Epithelial cell of prostate (primary cell): ENCODE measurements around the gene ETFA.

Experiments
- DNase-seq: peaks from one replicate; pipeline ENCODE4 v3.0.0-alpha.2; 2011; ENCODE audit warnings: low read depth, low spot score
- H3K27ac ChIP-seq: fragments of 450-650 bp; 2 replicates; pipeline ENCODE4 v1.5.1; 2017; ENCODE audit warnings: mild to moderate bottlenecking

ETFA gene

GRCh38 chr15:76179023-76179422 is 132.2 kb downstream of the ETFA start:
- no peak for DNase-seq
- H3K27ac ChIP-seq = no peak overlapping the region

- peak overlapping the region; percentile 52 for H3K27ac ChIP-seq
- no peak for DNase-seq
Measured at GRCh38 chr15:76178296-76179000, 132.8 kb downstream of the ETFA start.

GRCh38 chr15:76177491-76178040 is 133.7 kb downstream of the ETFA start:
- H3K27ac ChIP-seq = peak overlapping the region; percentile 52

GRCh38 chr15:76176487-76177085 is 134.7 kb downstream of the ETFA start:
- DNase-seq = no peak
- no peak overlapping the region for H3K27ac ChIP-seq

More at GRCh38 chr15:76177491-76178040, 133.7 kb downstream of the ETFA start:
- DNase-seq = peak; percentile 62

- no peak overlapping the region for H3K27ac ChIP-seq
- DNase-seq = no peak
Measured at GRCh38 chr15:76176059-76176458, 135.2 kb downstream of the ETFA start.

GRCh38 chr15:76175442-76175841 is 135.8 kb downstream of the ETFA start:
- H3K27ac ChIP-seq = no peak overlapping the region
- DNase-seq = no peak

- no peak for DNase-seq
- no peak overlapping the region for H3K27ac ChIP-seq
Measured at GRCh38 chr15:76174654-76175053, 136.6 kb downstream of the ETFA start.

- no peak for DNase-seq
- no peak overlapping the region for H3K27ac ChIP-seq
Measured at GRCh38 chr15:76173317-76173834, 137.9 kb downstream of the ETFA start.

GRCh38 chr15:76172782-76173181 is 138.5 kb downstream of the ETFA start:
- no peak for DNase-seq
- H3K27ac ChIP-seq = no peak overlapping the region

- no peak overlapping the region for H3K27ac ChIP-seq
- DNase-seq = no peak
Measured at GRCh38 chr15:76169911-76170800, 141.1 kb downstream of the ETFA start.

GRCh38 chr15:76169018-76169417 is 142.3 kb downstream of the ETFA start:
- H3K27ac ChIP-seq = no peak overlapping the region
- DNase-seq = no peak

- no peak overlapping the region for H3K27ac ChIP-seq
- DNase-seq = no peak
Measured at GRCh38 chr15:76168237-76168984, 142.9 kb downstream of the ETFA start.

- DNase-seq = no peak
- no peak overlapping the region for H3K27ac ChIP-seq
Measured at GRCh38 chr15:76165951-76166350, 145.3 kb downstream of the ETFA start.
